ENCODE results near the gene LRBA.

Gene LRBA

GRCh38 chr4:150240011-150240410 lies 775.1 kb downstream of the LRBA start:
- no peak for DNase-seq (ENCODE audit: low spot score)

GRCh38 chr4:150238591-150238990 lies 776.5 kb downstream of the LRBA start:
- DNase-seq (ENCODE audit: low spot score): no peak

GRCh38 chr4:150237110-150237872 lies 777.8 kb downstream of the LRBA start:
- DNase-seq (ENCODE audit: low spot score): no peak

GRCh38 chr4:150236626-150237025 lies 778.5 kb downstream of the LRBA start:
- DNase-seq (ENCODE audit: low spot score): no peak

GRCh38 chr4:150235808-150236271 lies 779.2 kb downstream of the LRBA start:
- DNase-seq (ENCODE audit: low spot score): no peak

DNA sequence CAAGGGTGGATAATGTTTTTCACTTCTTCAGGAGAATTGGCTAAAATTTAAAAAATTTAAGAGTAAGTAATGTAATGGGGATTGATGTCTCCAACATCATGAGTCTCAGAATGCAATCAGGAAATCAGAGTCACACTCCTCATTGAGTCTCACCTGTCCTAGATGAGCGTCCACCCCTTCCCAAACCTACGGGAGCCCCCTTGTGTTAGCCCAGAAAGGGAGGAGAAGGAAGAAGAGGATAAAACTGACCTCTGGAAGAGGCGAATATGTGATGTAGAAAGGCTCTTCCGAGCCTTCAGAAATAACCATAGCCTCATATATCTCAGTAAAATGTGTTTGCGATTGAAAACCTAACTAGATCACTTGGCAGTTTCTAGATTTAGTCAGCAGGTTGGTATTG lies 779.8 kb downstream of the LRBA start:
- no peak for DNase-seq (ENCODE audit: low spot score)

GRCh38 chr4:150234246-150234645 lies 780.8 kb downstream of the LRBA start:
- no peak for DNase-seq (ENCODE audit: low spot score)

DNA sequence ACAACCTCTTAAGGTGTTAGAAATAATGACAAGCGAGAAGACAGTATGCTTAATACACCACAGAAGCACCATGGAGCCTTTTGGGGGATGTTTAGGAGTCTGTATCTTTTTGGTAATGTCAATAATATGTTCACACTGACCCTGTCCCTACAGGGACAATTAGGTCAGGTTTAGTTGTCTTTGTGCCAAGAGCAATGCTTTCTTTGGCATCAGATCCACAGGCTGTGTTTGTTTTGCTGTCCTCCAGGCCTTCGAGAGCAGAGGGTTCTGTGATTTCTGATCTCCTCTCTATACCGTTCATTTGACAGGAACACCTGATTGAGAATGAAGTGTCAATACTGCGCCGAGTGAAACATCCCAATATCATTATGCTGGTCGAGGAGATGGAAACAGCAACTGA lies 783.1 kb downstream of the LRBA start:
- no peak for DNase-seq (ENCODE audit: low spot score)

DNA sequence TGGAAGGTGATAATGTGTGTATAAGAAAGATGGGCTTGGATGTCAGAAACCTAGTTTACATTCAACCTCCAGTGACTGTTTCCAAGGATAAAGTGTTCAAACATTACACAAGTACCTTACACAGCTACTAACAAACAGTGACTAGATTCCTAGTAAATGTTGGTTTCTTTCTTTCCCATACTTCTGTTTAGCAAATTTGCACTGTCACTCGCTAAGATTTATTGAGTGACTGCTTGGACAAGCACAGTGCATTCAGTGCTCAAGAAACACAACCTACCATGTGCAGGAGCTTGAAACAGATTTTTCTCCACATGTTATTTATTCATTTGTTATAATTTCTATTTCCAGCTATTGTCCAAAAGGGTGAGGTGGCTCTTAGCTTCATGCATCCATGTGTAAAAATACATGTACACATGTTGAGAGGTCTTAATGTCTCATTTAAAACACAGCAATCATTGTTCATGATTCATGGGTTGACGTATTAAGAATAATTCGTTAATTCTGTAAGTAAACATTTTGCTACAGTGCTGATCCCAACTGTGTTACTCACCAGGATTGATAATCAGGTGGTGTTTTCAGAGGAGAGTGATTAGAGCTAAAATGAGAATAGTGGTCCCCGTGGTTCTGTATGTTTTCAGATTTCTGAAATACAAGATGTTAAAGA lies 783.8 kb downstream of the LRBA start:
- no peak for DNase-seq (ENCODE audit: low spot score)

GRCh38 chr4:150230561-150230960 lies 784.5 kb downstream of the LRBA start:
- DNase-seq (ENCODE audit: low spot score): no peak

GRCh38 chr4:150229520-150229919 lies 785.6 kb downstream of the LRBA start:
- DNase-seq (ENCODE audit: low spot score): no peak

DNA sequence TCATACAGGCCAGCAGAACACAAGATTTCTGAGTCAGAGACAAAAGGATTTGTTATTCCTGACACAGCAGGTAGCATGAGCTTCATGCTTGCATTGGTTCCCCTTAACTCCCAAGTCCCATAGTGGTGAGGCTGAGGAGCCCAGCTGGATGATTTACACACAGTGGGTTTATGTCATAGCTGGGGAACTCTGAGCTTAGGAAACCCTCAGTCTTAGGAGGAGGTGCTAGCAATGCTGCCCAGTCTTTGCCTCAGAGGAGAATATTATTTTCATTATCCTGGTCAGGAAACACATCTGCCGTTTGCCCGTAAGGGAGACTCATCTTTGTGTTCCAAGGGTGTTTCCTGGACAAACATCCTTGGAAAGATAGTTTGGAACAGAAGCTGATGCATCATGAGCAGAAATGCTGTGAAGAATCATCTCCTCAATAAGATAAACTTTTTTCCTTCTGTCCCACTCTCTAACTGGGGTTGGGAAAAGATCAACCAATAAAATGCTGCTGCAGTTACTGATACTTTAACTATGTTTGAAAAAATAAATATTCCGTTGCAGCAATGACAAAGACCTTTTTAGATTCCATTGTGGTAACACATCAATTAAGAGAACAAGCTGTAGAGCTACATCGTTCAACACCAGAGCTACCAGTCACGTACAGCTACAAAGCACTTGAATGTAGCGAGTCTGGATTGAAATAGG lies 790.0 kb downstream of the LRBA start:
- no peak for DNase-seq (ENCODE audit: low spot score)

- no peak for DNase-seq (ENCODE audit: low spot score)
Observed at GRCh38 chr4:150219841-150220240, 795.2 kb downstream of the LRBA start.

- DNase-seq (ENCODE audit: low spot score): no peak
Observed at GRCh38 chr4:150218447-150218846, 796.6 kb downstream of the LRBA start.

DNA sequence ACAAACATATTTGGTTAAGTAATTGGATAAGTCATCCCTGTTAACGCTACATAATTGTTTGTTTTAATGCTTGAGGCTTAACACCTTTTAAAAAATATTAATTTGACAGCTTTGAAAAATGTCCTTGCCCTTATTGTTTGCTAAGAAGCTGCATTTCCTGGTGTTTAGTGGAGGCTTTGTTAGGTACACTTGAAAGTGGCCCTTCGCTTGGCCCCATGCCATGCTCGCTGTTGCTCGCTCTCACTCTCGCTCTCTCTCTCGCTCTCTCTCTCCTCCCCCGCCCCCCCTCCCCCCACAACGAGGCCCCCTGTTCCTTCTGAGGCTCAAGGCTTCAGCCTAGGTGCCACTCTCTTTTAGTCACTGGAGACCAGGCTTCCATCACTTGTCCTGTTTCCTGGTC lies 797.3 kb downstream of the LRBA start:
- DNase-seq (ENCODE audit: low spot score): no peak

- no peak for DNase-seq (ENCODE audit: low spot score)
Observed at GRCh38 chr4:150217192-150217591, 797.9 kb downstream of the LRBA start.

DNA sequence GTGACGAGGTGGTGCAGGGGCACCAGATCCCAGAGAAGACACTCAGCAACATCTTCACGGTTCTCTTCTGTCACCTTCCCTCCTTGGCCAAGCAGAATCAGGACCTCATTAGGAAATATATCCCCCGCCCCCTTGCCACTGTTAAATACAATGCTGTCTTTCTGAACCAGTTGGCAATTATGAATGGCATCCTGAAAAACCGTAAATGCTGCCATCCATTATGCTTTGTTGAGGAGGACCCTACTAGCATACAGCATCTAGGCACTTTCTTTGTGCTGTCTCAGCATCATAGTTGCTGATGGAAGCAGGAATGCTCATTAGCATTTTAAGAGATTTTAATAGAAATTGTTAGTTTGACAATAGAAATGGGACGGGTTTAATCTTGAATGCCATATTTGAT lies 798.4 kb downstream of the LRBA start:
- DNase-seq (ENCODE audit: low spot score): no peak

DNA sequence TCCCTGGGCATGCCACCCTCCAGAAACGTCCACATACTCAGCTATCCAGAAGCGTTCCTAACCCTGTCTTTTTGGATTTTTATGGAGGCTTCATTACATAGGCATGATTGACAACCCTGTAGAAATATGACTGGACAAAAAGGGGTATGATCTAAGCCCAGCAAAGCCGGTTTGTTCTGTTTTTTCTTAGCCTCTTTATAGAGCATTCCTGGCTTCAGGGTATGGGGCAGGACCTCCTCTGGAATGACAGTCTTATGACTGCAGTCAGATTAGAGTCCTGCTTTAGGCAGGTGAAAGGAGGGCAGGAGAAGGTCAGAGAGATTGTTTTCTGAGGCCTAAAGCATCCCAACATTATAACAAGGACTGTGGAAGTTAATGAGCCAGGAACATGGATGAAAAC lies 799.5 kb downstream of the LRBA start:
- DNase-seq (ENCODE audit: low spot score): no peak

All from CD4-positive, alpha-beta T cell treated with Interleukin-6 at 100 ng/mL for 8 hours (primary cell).